Keratinocyte (primary cell): ENCODE data around the gene AP2A2. TPM values are rescaled to one million over a fixed set of nuclear protein-coding genes. Genes with fewer than 3 reads are reported as not detected.

Experiments used
- DNase-seq: peaks from one replicate; pipeline ENCODE4 v3.0.0-alpha.2; 2011; ENCODE audit warnings: low read depth, missing footprints, low spot score
- FAIRE-seq: peaks from 2 replicates; lab custom pipeline; 2011; peaks lifted over from hg19 to GRCh38; lab: Jason Lieb, UNC
- H2AFZ ChIP-seq: 2 replicates; pipeline ENCODE4 v1.6.0; 2012; ENCODE audit warnings: low read length, control low read depth, inconsistent platforms; ENCODE audit not compliant: control insufficient read depth
- H3K27ac ChIP-seq: 2 replicates; pipeline ENCODE4 v1.5.1; 2011; ENCODE audit warnings: low read length; ENCODE audit not compliant: control insufficient read depth, insufficient read depth
- H3K27me3 ChIP-seq: 3 replicates; pipeline ENCODE4 v1.6.0; 2011; ENCODE audit warnings: low read length; ENCODE audit not compliant: control insufficient read depth, insufficient read depth; ENCODE audit errors: extremely low read depth
- H3K36me3 ChIP-seq, 2 experiments: 2 replicates in 1 of 2; 3 replicates in 1 of 2; pipeline ENCODE4 v1.5.1; 2011; ENCODE audit warnings: low read length in 2 of 2, mild to moderate bottlenecking in 1 of 2; ENCODE audit not compliant: control insufficient read depth in 2 of 2, insufficient read depth in 2 of 2; ENCODE audit errors: extremely low read depth in 1 of 2
- H3K4me1 ChIP-seq: 3 replicates; pipeline ENCODE4 v1.5.1; 2011; ENCODE audit warnings: low read length; ENCODE audit not compliant: control insufficient read depth, insufficient read depth; ENCODE audit errors: extremely low read depth
- H3K4me2 ChIP-seq: 3 replicates; pipeline ENCODE4 v1.6.0; 2011; ENCODE audit warnings: low read depth, low read length; ENCODE audit not compliant: control insufficient read depth, insufficient read depth; ENCODE audit errors: extremely low read depth
- H3K4me3 ChIP-seq, 3 experiments: fragments of 200-600 bp in 1 of 3; sonication (generic) in 1 of 3; 2 replicates in 2 of 3; 3 replicates in 1 of 3; pipeline ENCODE4 v1.5.1; 2011 to 2016; ENCODE audit warnings: low read length in 3 of 3, mild to moderate bottlenecking in 3 of 3, control low read depth in 2 of 3, inconsistent platforms in 1 of 3, low read depth in 1 of 3, mixed read lengths in 1 of 3, mixed run types in 1 of 3, moderate library complexity in 1 of 3; ENCODE audit not compliant: control insufficient read depth in 2 of 3, insufficient read depth in 2 of 3; ENCODE audit errors: extremely low read depth in 1 of 3
- H3K79me2 ChIP-seq: 2 replicates; pipeline ENCODE4 v1.6.0; 2012; ENCODE audit warnings: low read length; ENCODE audit not compliant: control insufficient read depth, insufficient read depth
- H3K9ac ChIP-seq: 3 replicates; pipeline ENCODE4 v1.6.0; 2011; ENCODE audit warnings: low read length; ENCODE audit not compliant: control insufficient read depth, insufficient read depth; ENCODE audit errors: extremely low read depth
- H3K9me1 ChIP-seq: 3 replicates; pipeline ENCODE4 v1.6.0; 2011; ENCODE audit warnings: low read length; ENCODE audit not compliant: control insufficient read depth, insufficient read depth; ENCODE audit errors: extremely low read depth
- H3K9me3 ChIP-seq: 2 replicates; pipeline ENCODE4 v1.5.1; 2012; ENCODE audit warnings: low read depth, low read length; ENCODE audit not compliant: control insufficient read depth
- H4K20me1 ChIP-seq: 3 replicates; pipeline ENCODE4 v1.6.0; 2011; ENCODE audit warnings: low read length; ENCODE audit not compliant: control insufficient read depth, insufficient read depth; ENCODE audit errors: extremely low read depth
- EZH2 ChIP-seq: IDR thresholded peaks from one replicate; pipeline ENCODE4 v1.6.1; 2012; ENCODE audit warnings: inconsistent platforms, mild to moderate bottlenecking, low read length, moderate library complexity
- dilution Hi-C: fragments of 300-500 bp; cut with MboI; formaldehyde crosslinking; loops from one replicate; pipeline ENCODE4 v1.7.0; 2020; ENCODE audit warnings: low sequenced_read_pairs; ENCODE audit not compliant: extremely low pct_ligation_motif_present
- polyA plus RNA-seq, 5 experiments: library from polyadenylated mRNA; depleted of rRNA in 3 of 5; stranded (reverse) in 3 of 5; stranded (forward) in 1 of 5; unstranded in 1 of 5; fragments of >200 nt; gene quantifications; 1 replicate in 1 of 5; 2 replicates in 3 of 5; 3 replicates in 1 of 5; pipeline versions ENCODE4 v1.2.1 to v1.2.3, GENCODE V29; 2011 to 2012; ENCODE audit warnings: missing spikeins in 2 of 5, low read depth in 1 of 5, low replicate concordance in 1 of 5
- TF ChIP-seq, protein P1 (sequence below), 3 experiments: IDR thresholded peaks in 1 of 3; conservative IDR thresholded peaks in 1 of 3; optimal IDR thresholded peaks in 1 of 3; 2 replicates in 2 of 3; 3 replicates in 1 of 3; pipeline versions ENCODE3 to v1.5.1; 2011; ENCODE audit warnings: low read length in 3 of 3, mild to moderate bottlenecking in 3 of 3, moderate library complexity in 2 of 3, control low read depth in 1 of 3, inconsistent platforms in 1 of 3; ENCODE audit not compliant: insufficient read depth in 2 of 3; ENCODE audit errors: extremely low read depth in 1 of 3

AP2A2 gene
- polyA plus RNA-seq, 1 donor (not counting 4 experiments of a cell fraction or from before 2014, with no cell fraction given), result 47.8 TPM

DNA sequence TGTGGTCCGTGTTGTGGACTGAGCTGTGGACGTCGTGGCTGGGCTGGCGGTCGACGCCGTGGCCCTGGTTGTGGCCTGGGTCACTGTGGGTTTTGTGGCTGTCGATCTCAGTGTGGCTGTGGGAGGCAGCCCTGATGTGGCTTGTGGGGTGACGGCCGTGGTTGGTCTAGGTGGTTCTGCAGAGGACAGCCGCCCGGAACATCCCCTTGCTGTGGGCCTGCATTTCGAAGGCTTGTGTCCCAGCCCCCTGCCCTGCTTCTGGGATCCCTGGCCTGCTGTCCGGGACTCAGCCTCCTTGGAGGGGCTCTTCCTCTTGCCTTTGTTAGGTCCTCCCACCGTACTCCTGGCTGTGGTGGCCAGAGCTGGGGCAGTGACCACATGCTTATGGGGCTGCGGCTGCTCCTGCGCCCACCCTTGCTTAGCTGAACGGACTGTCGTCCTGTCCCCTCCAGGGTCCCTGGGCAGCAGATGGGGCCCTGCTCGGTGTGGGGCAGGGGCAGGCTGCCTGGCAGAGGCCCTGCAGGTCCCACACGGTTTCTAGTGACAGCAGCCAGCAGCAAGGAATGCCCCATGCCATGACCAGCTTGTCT, 93.7 kb downstream of the AP2A2 start:
- Histone ChIP-seq H3K9me3 (peaks cover 7% of the 10 kb centered on the region), H3K27ac (no peak overlapping the region), H4K20me1 (no peaks in the 10 kb centered on the region), H3K9ac (no peak overlapping the region), H2AFZ (no peak overlapping the region), H3K27me3 (no peaks in the 10 kb centered on the region), H3K36me3 (no peaks in the 10 kb centered on the region), H3K4me3 (no peak overlapping the region), H3K9me1 (no peaks in the 10 kb centered on the region), H3K4me1 (no peaks in the 10 kb centered on the region), H3K79me2 (peaks cover 5% of the 10 kb centered on the region), H3K4me2 (no peak overlapping the region)
- DNase-seq, result no peak
- TF ChIP-seq EZH2, result no peak
- TF ChIP-seq, protein P1, sequence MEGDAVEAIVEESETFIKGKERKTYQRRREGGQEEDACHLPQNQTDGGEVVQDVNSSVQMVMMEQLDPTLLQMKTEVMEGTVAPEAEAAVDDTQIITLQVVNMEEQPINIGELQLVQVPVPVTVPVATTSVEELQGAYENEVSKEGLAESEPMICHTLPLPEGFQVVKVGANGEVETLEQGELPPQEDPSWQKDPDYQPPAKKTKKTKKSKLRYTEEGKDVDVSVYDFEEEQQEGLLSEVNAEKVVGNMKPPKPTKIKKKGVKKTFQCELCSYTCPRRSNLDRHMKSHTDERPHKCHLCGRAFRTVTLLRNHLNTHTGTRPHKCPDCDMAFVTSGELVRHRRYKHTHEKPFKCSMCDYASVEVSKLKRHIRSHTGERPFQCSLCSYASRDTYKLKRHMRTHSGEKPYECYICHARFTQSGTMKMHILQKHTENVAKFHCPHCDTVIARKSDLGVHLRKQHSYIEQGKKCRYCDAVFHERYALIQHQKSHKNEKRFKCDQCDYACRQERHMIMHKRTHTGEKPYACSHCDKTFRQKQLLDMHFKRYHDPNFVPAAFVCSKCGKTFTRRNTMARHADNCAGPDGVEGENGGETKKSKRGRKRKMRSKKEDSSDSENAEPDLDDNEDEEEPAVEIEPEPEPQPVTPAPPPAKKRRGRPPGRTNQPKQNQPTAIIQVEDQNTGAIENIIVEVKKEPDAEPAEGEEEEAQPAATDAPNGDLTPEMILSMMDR (optimal IDR thresholded peaks at IDR 0.05 in 1 of 3, IDR thresholded peaks at IDR 0.05 in 1 of 3, conservative IDR thresholded peaks at IDR 0.05 in 1 of 3; ENCODE audit: extremely low read depth in 1 of 3, insufficient read depth in 2 of 3, low read length in 3 of 3), result no peak
- dilution Hi-C loops, result no loop called here
- FAIRE-seq, result no peak

DNA sequence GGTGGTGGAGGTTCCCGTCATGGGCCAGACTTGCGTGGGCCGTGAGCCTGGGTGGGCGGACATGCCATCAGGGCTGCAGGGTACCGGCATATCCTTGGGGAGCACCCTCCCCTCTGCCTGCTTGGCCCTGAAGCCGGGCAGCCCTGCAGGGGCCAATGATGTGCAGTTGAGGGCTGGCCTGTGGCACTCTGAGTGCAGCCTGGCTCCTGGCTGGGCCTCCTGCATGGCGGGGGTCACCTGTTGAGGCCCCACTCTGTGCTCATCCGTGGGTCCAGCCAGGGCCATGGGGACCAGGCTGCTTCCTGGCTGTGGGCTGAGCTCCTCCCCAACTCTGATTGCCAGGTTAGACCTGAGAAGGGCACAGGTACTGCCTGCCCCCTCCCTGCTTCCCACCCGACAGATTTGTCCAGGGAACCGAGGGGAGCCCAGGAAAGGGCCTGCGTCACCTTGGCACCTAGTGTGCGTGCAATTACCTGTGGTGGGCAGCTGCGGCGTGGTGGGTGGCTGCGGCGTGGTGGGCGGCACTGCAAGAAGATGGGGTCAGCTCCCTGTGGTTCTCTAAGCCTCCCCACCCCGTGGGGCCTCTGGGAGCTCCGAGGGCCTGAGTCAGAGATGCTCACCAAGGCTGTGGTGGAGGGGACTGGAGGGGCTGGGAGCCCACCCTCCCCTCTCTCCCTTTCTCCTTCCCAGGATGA, 94.7 kb downstream of the AP2A2 start:
- TF ChIP-seq, protein P1 (optimal IDR thresholded peaks at IDR 0.05 in 1 of 3, IDR thresholded peaks at IDR 0.05 in 1 of 3, conservative IDR thresholded peaks at IDR 0.05 in 1 of 3; ENCODE audit: extremely low read depth in 1 of 3, insufficient read depth in 2 of 3, low read length in 3 of 3), result no peak
- TF ChIP-seq EZH2, result no peak
- Histone ChIP-seq H3K27me3 (no peaks in the 10 kb centered on the region), H4K20me1 (no peaks in the 10 kb centered on the region), H3K9ac (no peak overlapping the region), H3K4me2 (no peak overlapping the region), H2AFZ (no peak overlapping the region), H3K4me1 (no peaks in the 10 kb centered on the region), H3K36me3 (peaks cover 0 to 2% of the 10 kb centered on the region in 2 experiments), H3K79me2 (peaks cover 5% of the 10 kb centered on the region), H3K27ac (no peak overlapping the region), H3K9me1 (no peaks in the 10 kb centered on the region), H3K9me3 (peaks cover 7% of the 10 kb centered on the region), H3K4me3 (no peak overlapping the region)
- DNase-seq, result no peak
- FAIRE-seq, result no peak
- dilution Hi-C loops, result no loop called here
